ENCODE results near the gene ARHGEF4. TPM values are rescaled to one million over a fixed set of nuclear protein-coding genes. Genes with fewer than 3 reads are reported as not detected.
A peak's percentile ranks its signal among the peaks of the same experiment; 100 is the strongest.

ARHGEF4 gene
- total and polyA plus RNA-seq, 4 donors: 1.1 to 6.9 (median 2.2) TPM

DNA sequence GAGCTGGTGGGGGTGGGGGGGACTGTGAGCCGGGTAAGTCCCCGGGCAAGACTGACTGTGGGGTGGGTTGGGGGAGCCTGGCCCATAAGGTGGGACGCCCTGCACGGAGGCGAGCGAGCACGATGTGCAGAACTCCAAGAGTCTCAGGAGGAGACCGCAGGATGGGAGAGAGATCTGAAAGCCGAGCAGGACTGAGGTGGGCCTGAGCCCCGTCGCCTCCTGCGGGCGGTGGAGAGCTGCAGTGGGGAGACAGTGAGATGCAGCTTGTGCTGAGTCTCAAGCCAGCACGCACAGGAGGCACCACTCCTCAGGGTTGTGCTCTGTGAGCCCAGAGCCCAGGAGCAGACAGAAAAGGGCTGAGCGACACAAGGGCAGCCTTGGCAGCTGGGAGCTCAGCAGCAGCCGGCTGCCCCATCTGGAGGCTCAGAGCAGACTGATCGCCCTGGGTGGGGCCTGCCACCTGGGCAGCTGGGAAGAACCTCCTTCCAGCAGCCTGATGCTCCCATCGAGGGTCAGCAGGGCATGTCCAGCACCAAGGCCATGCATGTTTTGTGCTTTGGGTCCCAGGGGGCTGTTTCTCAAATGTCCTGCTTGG is 15.9 kb downstream of the ARHGEF4 start:
- DNase-seq: peak; percentile 18 to 70
- Histone ChIP-seq H3K4me3 (ENCODE audit: low read length in 2 of 2) (no peak overlapping the region), H3K27me3 (ENCODE audit: control insufficient read depth in 1 of 2, insufficient read depth in 2 of 2, low read length in 1 of 2) (no peaks in the 10 kb centered on the region), H3K36me3 (ENCODE audit: control insufficient read depth in 1 of 2, insufficient read depth in 2 of 2, low read length in 1 of 2) (no peaks in the 10 kb centered on the region), H3K9me3 (ENCODE audit: control insufficient read depth, low read length) (no peaks in the 10 kb centered on the region), H3K4me1 (ENCODE audit: control insufficient read depth in 1 of 2, insufficient read depth in 2 of 2, low read length in 2 of 2) (no peaks in the 10 kb centered on the region), H3K27ac (ENCODE audit: low read depth in 1 of 2, low read length in 2 of 2) (no peak overlapping the region)
- WGBS, 2 donors: 90 to 92% methylated on average over 16 to 18 of the region's 18 CpGs
- no peak for ATAC-seq (ENCODE audit: low FRiP score)
- intact Hi-C loops (cut with DNase I): no loop called here

- ATAC-seq (ENCODE audit: low FRiP score) (peak; percentile 13), DNase-seq (peak in 1 of 2 donors; percentile 63)
- H3K27me3 ChIP-seq (ENCODE audit: control insufficient read depth in 1 of 2, insufficient read depth in 2 of 2, low read length in 1 of 2): no peaks in the 10 kb centered on the region
- no peak overlapping the region for H3K4me3 ChIP-seq (ENCODE audit: low read length in 2 of 2)
- H3K4me1 ChIP-seq (ENCODE audit: control insufficient read depth in 1 of 2, insufficient read depth in 2 of 2, low read length in 2 of 2): no peaks in the 10 kb centered on the region
- no peaks in the 10 kb centered on the region for H3K9me3 ChIP-seq (ENCODE audit: control insufficient read depth, low read length)
- no peak overlapping the region for H3K27ac ChIP-seq (ENCODE audit: low read depth in 1 of 2, low read length in 2 of 2)
- intact Hi-C loops (cut with DNase I): no loop called here
- WGBS, 2 donors: 80 to 85% methylated on average over 8 of the region's 8 CpGs
- H3K36me3 ChIP-seq (ENCODE audit: control insufficient read depth in 1 of 2, insufficient read depth in 2 of 2, low read length in 1 of 2): no peaks in the 10 kb centered on the region
These were observed 16.7 kb downstream of the ARHGEF4 start for GRCh38 chr2:130853391-130853790.

- Histone ChIP-seq H3K4me3 (ENCODE audit: low read length in 2 of 2) (no peak overlapping the region), H3K27me3 (ENCODE audit: control insufficient read depth in 1 of 2, insufficient read depth in 2 of 2, low read length in 1 of 2) (no peaks in the 10 kb centered on the region), H3K9me3 (ENCODE audit: control insufficient read depth, low read length) (no peaks in the 10 kb centered on the region), H3K27ac (ENCODE audit: low read depth in 1 of 2, low read length in 2 of 2) (no peak overlapping the region), H3K4me1 (ENCODE audit: control insufficient read depth in 1 of 2, insufficient read depth in 2 of 2, low read length in 2 of 2) (no peaks in the 10 kb centered on the region), H3K36me3 (ENCODE audit: control insufficient read depth in 1 of 2, insufficient read depth in 2 of 2, low read length in 1 of 2) (no peaks in the 10 kb centered on the region)
- WGBS, 2 donors: 84 to 90% methylated on average over 5 of the region's 5 CpGs
- intact Hi-C loops (cut with DNase I): no loop called here
- ATAC-seq (ENCODE audit: low FRiP score): no peak
- peak in 1 of 2 donors; percentile 52 for DNase-seq
These were observed 17.6 kb downstream of the ARHGEF4 start for GRCh38 chr2:130854301-130854700.

GRCh38 chr2:130864830-130865800 is 28.4 kb downstream of the ARHGEF4 start:
- WGBS, 2 donors: 64 to 69% methylated on average over 17 of the region's 17 CpGs
- intact Hi-C loops (cut with DNase I): no loop called here
- no peaks in the 10 kb centered on the region for H3K9me3 ChIP-seq (ENCODE audit: control insufficient read depth, low read length)
- no peaks in the 10 kb centered on the region for H3K4me1 ChIP-seq (ENCODE audit: control insufficient read depth in 1 of 2, insufficient read depth in 2 of 2, low read length in 2 of 2)
- DNase-seq (peak in 1 of 2 donors; percentile 12), ATAC-seq (ENCODE audit: low FRiP score) (no peak)
- H3K27me3 ChIP-seq (ENCODE audit: control insufficient read depth in 1 of 2, insufficient read depth in 2 of 2, low read length in 1 of 2): no peaks in the 10 kb centered on the region
- no peaks in the 10 kb centered on the region for H3K36me3 ChIP-seq (ENCODE audit: control insufficient read depth in 1 of 2, insufficient read depth in 2 of 2, low read length in 1 of 2)
- no peak overlapping the region for H3K27ac ChIP-seq (ENCODE audit: low read depth in 1 of 2, low read length in 2 of 2)
- H3K4me3 ChIP-seq (ENCODE audit: low read length in 2 of 2): no peak overlapping the region

GRCh38 chr2:130869441-130870160 is 32.9 kb downstream of the ARHGEF4 start:
- WGBS, 2 donors: 76 to 80% methylated on average over 17 to 18 of the region's 18 CpGs
- Histone ChIP-seq H3K9me3 (ENCODE audit: control insufficient read depth, low read length) (no peaks in the 10 kb centered on the region), H3K36me3 (ENCODE audit: control insufficient read depth in 1 of 2, insufficient read depth in 2 of 2, low read length in 1 of 2) (no peaks in the 10 kb centered on the region), H3K4me3 (ENCODE audit: low read length in 2 of 2) (no peak overlapping the region), H3K4me1 (ENCODE audit: control insufficient read depth in 1 of 2, insufficient read depth in 2 of 2, low read length in 2 of 2) (no peaks in the 10 kb centered on the region), H3K27me3 (ENCODE audit: control insufficient read depth in 1 of 2, insufficient read depth in 2 of 2, low read length in 1 of 2) (no peaks in the 10 kb centered on the region), H3K27ac (ENCODE audit: low read depth in 1 of 2, low read length in 2 of 2) (no peak overlapping the region)
- DNase-seq (peak in 1 of 2 donors; percentile 41), ATAC-seq (ENCODE audit: low FRiP score) (no peak)
- intact Hi-C loops (cut with DNase I): no loop called here

DNA sequence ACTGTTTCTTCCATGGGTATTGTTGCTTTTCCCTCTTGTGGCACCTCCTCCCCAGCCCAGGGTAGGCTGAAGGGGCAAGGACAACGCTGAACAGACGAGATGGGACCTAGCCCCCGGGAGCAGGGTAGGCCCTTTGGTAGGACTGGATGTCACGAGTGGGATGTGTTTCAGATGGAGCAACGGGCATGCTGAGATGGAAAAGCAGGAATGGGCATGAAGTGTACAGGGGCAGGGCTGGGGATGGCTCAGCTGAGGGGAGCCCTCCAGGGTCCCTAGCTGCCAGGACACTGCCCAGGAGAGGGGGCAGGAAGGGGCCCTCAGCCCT is 33.4 kb downstream of the ARHGEF4 start:
- Histone ChIP-seq H3K9me3 (ENCODE audit: control insufficient read depth, low read length) (no peaks in the 10 kb centered on the region), H3K27ac (ENCODE audit: low read depth in 1 of 2, low read length in 2 of 2) (no peak overlapping the region), H3K27me3 (ENCODE audit: control insufficient read depth in 1 of 2, insufficient read depth in 2 of 2, low read length in 1 of 2) (no peaks in the 10 kb centered on the region), H3K4me3 (ENCODE audit: low read length in 2 of 2) (no peak overlapping the region), H3K4me1 (ENCODE audit: control insufficient read depth in 1 of 2, insufficient read depth in 2 of 2, low read length in 2 of 2) (no peaks in the 10 kb centered on the region), H3K36me3 (ENCODE audit: control insufficient read depth in 1 of 2, insufficient read depth in 2 of 2, low read length in 1 of 2) (no peaks in the 10 kb centered on the region)
- WGBS, 2 donors: 76 to 82% methylated on average over 5 of the region's 5 CpGs
- ATAC-seq (ENCODE audit: low FRiP score) (no peak), DNase-seq (peak in 1 of 2 donors; percentile 55)
- intact Hi-C loops (cut with DNase I): no loop called here

- WGBS, 2 donors: 84 to 93% methylated on average over 6 to 7 of the region's 7 CpGs
- H3K27ac ChIP-seq (ENCODE audit: low read depth in 1 of 2, low read length in 2 of 2): no peak overlapping the region
- ATAC-seq (ENCODE audit: low FRiP score): no peak
- peak in 1 of 2 donors; percentile 51 for DNase-seq
- H3K27me3 ChIP-seq (ENCODE audit: control insufficient read depth in 1 of 2, insufficient read depth in 2 of 2, low read length in 1 of 2): no peaks in the 10 kb centered on the region
- no peaks in the 10 kb centered on the region for H3K4me1 ChIP-seq (ENCODE audit: control insufficient read depth in 1 of 2, insufficient read depth in 2 of 2, low read length in 2 of 2)
- intact Hi-C loops (cut with DNase I): no loop called here
- no peak overlapping the region for H3K4me3 ChIP-seq (ENCODE audit: low read length in 2 of 2)
- no peaks in the 10 kb centered on the region for H3K36me3 ChIP-seq (ENCODE audit: control insufficient read depth in 1 of 2, insufficient read depth in 2 of 2, low read length in 1 of 2)
- H3K9me3 ChIP-seq (ENCODE audit: control insufficient read depth, low read length): no peaks in the 10 kb centered on the region
These were observed 34.1 kb downstream of the ARHGEF4 start for GRCh38 chr2:130870779-130871178.

DNA sequence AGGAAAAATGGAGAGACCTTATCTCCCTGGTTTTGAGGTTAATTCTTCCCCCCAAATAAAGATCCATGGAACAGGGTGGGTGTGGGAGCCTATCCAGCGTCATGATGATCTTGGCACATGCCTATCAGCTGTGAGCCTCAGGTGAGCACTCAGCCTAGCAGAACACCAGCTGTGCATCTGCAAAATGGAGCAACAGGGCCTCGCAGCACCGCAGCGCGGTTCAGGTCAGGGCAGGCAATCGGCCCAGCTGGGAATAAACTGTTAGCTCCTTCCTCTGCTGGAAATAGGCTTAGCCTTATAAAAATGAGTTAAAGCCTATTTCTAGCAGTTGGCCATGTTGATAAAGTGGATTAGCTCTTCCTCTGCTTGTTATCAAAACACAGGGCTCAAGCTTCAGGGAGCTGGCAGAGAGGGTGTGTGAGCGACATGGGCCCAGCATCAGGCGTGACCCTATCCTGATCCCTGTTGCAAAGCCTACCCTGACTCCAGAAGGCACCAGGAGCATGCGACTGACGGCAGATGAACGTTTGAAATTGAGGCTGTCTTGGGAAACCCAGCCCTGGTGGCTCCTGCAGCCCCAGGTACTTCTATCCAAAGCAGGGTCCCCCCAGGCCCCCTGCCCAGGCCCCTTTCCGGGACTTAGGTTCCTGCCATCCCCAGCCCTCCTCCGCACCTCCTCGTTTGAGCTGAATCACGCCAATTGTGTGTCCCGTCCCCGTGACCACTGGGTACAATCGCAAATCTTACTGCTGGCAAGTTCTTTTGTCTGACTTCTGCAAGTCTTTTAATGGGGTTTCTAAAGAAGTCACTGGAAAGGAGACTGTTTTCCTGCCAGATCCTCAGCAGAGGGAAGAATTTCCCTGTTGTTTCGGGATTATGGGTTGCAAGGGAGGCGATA is 35.4 kb downstream of the ARHGEF4 start:
- Histone ChIP-seq H3K4me1 (ENCODE audit: control insufficient read depth in 1 of 2, insufficient read depth in 2 of 2, low read length in 2 of 2) (no peaks in the 10 kb centered on the region), H3K27ac (ENCODE audit: low read depth in 1 of 2, low read length in 2 of 2) (no peak overlapping the region), H3K9me3 (ENCODE audit: control insufficient read depth, low read length) (no peaks in the 10 kb centered on the region), H3K27me3 (ENCODE audit: control insufficient read depth in 1 of 2, insufficient read depth in 2 of 2, low read length in 1 of 2) (no peaks in the 10 kb centered on the region), H3K4me3 (ENCODE audit: low read length in 2 of 2) (no peak overlapping the region), H3K36me3 (ENCODE audit: control insufficient read depth in 1 of 2, insufficient read depth in 2 of 2, low read length in 1 of 2) (no peaks in the 10 kb centered on the region)
- DNase-seq (peak in 1 of 2 donors; percentile 55), ATAC-seq (ENCODE audit: low FRiP score) (no peak)
- 86 to 88% methylated on average over 20 of the region's 20 CpGs for WGBS, 2 donors
- intact Hi-C loops (cut with DNase I): no loop called here

Measured in aorta (tissue), 5 donors.